Upper lobe of left lung (tissue), 4 donors: ENCODE measurements around the gene FHIT.

Experiments
- EP300 ChIP-seq, 4 donors: sonication (generic); formaldehyde crosslinking; IDR thresholded peaks; one replicate each; pipeline ENCODE4 v1.5.1; 2017; ENCODE audit warnings: antibody characterized with exemption in 4 of 4, control low read depth in 2 of 4
- POLR2A ChIP-seq, 4 donors: fragments of 450-650 bp; IDR thresholded peaks; one replicate each; pipeline ENCODE4 v1.5.1; 2016 to 2017; ENCODE audit warnings: antibody characterized with exemption in 4 of 4, mild to moderate bottlenecking in 2 of 4
- TF ChIP-seq, protein P1 (sequence below), 6 experiments: fragments of 450-650 bp in 4 of 6; fragments of 200-600 bp in 2 of 6; sonication (generic) in 2 of 6; IDR thresholded peaks; one replicate each; pipeline ENCODE4 v1.5.1; 2016 to 2019; ENCODE audit warnings: antibody characterized with exemption in 6 of 6

DNA sequence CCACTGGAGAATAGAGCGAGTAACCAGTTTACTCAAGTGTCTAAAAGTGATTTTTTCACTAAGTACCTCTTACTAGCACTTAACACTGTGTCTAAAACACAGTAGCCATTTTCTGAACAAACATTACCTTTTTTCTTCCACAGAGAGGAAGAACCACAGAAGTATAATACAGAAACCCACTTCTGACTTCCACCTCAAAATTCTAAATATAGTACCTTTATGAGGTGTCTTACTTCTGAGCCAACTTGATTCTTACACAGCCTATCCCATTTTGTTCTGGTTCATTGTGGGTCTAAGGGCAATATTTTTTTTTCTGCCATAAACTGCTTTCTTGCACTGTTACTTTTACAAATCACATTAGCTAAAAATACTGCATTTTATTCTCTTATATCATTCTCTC, 821.0 kb downstream of the FHIT start:
- TF ChIP-seq, protein P1, sequence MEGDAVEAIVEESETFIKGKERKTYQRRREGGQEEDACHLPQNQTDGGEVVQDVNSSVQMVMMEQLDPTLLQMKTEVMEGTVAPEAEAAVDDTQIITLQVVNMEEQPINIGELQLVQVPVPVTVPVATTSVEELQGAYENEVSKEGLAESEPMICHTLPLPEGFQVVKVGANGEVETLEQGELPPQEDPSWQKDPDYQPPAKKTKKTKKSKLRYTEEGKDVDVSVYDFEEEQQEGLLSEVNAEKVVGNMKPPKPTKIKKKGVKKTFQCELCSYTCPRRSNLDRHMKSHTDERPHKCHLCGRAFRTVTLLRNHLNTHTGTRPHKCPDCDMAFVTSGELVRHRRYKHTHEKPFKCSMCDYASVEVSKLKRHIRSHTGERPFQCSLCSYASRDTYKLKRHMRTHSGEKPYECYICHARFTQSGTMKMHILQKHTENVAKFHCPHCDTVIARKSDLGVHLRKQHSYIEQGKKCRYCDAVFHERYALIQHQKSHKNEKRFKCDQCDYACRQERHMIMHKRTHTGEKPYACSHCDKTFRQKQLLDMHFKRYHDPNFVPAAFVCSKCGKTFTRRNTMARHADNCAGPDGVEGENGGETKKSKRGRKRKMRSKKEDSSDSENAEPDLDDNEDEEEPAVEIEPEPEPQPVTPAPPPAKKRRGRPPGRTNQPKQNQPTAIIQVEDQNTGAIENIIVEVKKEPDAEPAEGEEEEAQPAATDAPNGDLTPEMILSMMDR (IDR thresholded peaks at IDR 0.05) = no peak
- no peak for TF ChIP-seq POLR2A (IDR thresholded peaks at IDR 0.05)
- TF ChIP-seq EP300 (IDR thresholded peaks at IDR 0.05) = no peak
